Uterus (tissue), 2 donors: ENCODE measurements around the gene M1AP.

Experiments used
- CTCF ChIP-seq, 4 experiments: fragments of 200-600 bp in 2 of 4; fragments of 450-650 bp in 2 of 4; sonication (generic) in 2 of 4; IDR thresholded peaks; one replicate each; pipeline ENCODE4 v1.5.1; 2016 to 2019; ENCODE audit warnings: antibody characterized with exemption in 4 of 4, mild to moderate bottlenecking in 2 of 4, moderate library complexity in 1 of 4
- POLR2A ChIP-seq, 2 donors: fragments of 450-650 bp; IDR thresholded peaks; one replicate each; pipeline ENCODE4 v1.6.1; 2016; ENCODE audit warnings: antibody characterized with exemption in 2 of 2, mild to moderate bottlenecking in 1 of 2, moderate library complexity in 1 of 2

DNA sequence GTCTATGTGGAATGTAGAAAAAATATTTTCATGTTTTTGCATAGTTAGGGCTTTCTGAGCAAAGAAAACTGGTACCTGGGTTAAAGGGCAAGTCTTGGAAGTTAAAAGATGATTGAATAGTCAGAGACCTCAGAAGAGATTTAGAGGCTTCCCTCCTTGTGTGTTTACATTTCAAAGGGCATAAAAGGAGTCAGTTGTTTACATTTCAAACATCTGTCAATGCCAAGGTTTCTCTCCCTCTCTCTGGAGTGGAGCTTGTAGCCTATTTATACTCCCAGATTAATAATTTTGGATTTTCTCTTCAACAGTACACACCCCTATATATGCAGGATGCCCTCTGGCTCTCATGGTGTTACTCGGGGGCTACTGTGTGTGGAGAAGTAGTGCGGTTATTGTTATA, 8.6 kb downstream of the M1AP start:
- no peak for TF ChIP-seq CTCF (IDR thresholded peaks at IDR 0.05)
- TF ChIP-seq POLR2A (IDR thresholded peaks at IDR 0.05): no peak
